Ishikawa (cell line): ENCODE results near the gene DNASE1L3.

Source experiments
- CEBPB ChIP-seq: IDR thresholded peaks from 2 replicates; pipeline ENCODE4 v1.6.1; 2012
- EGR1 ChIP-seq: IDR thresholded peaks from 2 replicates; pipeline ENCODE4 v1.6.1; 2012
- EP300 ChIP-seq: IDR thresholded peaks from 2 replicates; pipeline ENCODE4 v1.6.1; 2012; ENCODE audit warnings: borderline replicate concordance
- RAD21 ChIP-seq: IDR thresholded peaks from 2 replicates; pipeline ENCODE4 v1.6.1; 2012; ENCODE audit warnings: low read depth
- REST ChIP-seq: IDR thresholded peaks from 2 replicates; pipeline ENCODE4 v1.6.1; 2012; ENCODE audit warnings: low read depth, mild to moderate bottlenecking
- TAF1 ChIP-seq: IDR thresholded peaks from 2 replicates; pipeline ENCODE4 v1.6.1; 2012; ENCODE audit warnings: low read depth, mild to moderate bottlenecking
- USF1 ChIP-seq: IDR thresholded peaks from 2 replicates; pipeline ENCODE4 v1.6.1; 2012

GRCh38 chr3:58176827-58177489, 33.8 kb downstream of the DNASE1L3 start:
- TF ChIP-seq REST = no peak
- TF ChIP-seq TAF1 = no peak
- TF ChIP-seq RAD21 = no peak
- TF ChIP-seq CEBPB = no peak
- TF ChIP-seq EP300 = no peak
- TF ChIP-seq EGR1 = no peak
- no peak for TF ChIP-seq USF1
